Lower leg skin (tissue), 3 donors: ENCODE data around the gene GOLGA8T.
"Not testable (repeated sequence)": the region's sequence is repeated elsewhere in the genome, so short reads cannot be mapped to it uniquely, and the experiment has no call there.

Source experiments
- CTCF ChIP-seq, 3 donors: fragments of 450-650 bp; IDR thresholded peaks; one replicate each; pipeline ENCODE4 v1.5.1; 2016; ENCODE audit warnings: antibody characterized with exemption in 3 of 3, mild to moderate bottlenecking in 3 of 3, moderate library complexity in 2 of 3
- POLR2A ChIP-seq, 2 donors: fragments of 450-650 bp; IDR thresholded peaks; one replicate each; pipeline ENCODE4 v1.6.1; 2016 to 2017; ENCODE audit warnings: antibody characterized with exemption in 2 of 2, mild to moderate bottlenecking in 1 of 2, moderate library complexity in 1 of 2

DNA sequence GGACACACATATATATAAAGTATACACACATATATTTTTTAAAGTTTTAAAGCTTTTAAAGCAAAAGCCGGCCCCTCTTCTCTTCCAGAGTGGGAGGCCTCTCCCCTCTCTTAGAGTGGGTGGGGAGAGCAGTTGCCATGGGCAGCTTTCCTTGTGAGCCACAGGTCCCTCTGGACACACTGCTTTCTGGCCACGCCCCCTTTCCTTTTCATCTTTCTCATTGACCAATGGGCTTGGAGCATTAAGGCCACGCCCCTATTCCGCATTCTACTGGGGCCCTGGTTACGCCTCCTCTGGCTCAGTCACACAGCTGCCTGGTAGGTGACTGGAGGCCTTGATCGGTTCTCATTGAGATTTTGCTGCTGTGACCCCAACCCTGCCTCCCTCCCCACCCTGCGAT lies at the start of gene GOLGA8T:
- TF ChIP-seq POLR2A, CTCF (IDR thresholded peaks at IDR 0.05): not testable (repeated sequence)
